Measurements from ENCODE around the gene GPR157.

GRCh38 chr1:9165396-9165795 lies 36.5 kb upstream of the GPR157 start:
- TF ChIP-seq, protein P1, sequence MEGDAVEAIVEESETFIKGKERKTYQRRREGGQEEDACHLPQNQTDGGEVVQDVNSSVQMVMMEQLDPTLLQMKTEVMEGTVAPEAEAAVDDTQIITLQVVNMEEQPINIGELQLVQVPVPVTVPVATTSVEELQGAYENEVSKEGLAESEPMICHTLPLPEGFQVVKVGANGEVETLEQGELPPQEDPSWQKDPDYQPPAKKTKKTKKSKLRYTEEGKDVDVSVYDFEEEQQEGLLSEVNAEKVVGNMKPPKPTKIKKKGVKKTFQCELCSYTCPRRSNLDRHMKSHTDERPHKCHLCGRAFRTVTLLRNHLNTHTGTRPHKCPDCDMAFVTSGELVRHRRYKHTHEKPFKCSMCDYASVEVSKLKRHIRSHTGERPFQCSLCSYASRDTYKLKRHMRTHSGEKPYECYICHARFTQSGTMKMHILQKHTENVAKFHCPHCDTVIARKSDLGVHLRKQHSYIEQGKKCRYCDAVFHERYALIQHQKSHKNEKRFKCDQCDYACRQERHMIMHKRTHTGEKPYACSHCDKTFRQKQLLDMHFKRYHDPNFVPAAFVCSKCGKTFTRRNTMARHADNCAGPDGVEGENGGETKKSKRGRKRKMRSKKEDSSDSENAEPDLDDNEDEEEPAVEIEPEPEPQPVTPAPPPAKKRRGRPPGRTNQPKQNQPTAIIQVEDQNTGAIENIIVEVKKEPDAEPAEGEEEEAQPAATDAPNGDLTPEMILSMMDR (conservative IDR thresholded peaks at IDR 0.05; ENCODE audit: low read depth in 2 of 2): no peak
- TF ChIP-seq POLR2AphosphoS5 (IDR thresholded peaks at IDR 0.05; ENCODE audit: low read depth) (no peak), EZH2 (IDR thresholded peaks at IDR 0.05; ENCODE audit: low read depth, unreplicated experiment) (no peak), EZH2phosphoT487 (IDR thresholded peaks at IDR 0.05; ENCODE audit: unreplicated experiment) (no peak), ZNF114 (CRISPR knock-in tag; IDR thresholded peaks at IDR 0.05) (no peak), REST (IDR thresholded peaks at IDR 0.05; ENCODE audit: unreplicated experiment) (no peak), JUNB (IDR thresholded peaks at IDR 0.05; ENCODE audit: unreplicated experiment) (no peak), CREB1 (CRISPR knock-in tag; IDR thresholded peaks at IDR 0.05; ENCODE audit: low read depth) (no peak), NANOG (IDR thresholded peaks at IDR 0.05; ENCODE audit: borderline replicate concordance) (no peak), ZNF331 (CRISPR knock-in tag; IDR thresholded peaks at IDR 0.05; ENCODE audit: low read depth) (no peak)
- TF ChIP-seq, protein P2, sequence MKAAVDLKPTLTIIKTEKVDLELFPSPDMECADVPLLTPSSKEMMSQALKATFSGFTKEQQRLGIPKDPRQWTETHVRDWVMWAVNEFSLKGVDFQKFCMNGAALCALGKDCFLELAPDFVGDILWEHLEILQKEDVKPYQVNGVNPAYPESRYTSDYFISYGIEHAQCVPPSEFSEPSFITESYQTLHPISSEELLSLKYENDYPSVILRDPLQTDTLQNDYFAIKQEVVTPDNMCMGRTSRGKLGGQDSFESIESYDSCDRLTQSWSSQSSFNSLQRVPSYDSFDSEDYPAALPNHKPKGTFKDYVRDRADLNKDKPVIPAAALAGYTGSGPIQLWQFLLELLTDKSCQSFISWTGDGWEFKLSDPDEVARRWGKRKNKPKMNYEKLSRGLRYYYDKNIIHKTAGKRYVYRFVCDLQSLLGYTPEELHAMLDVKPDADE (IDR thresholded peaks at IDR 0.05): no peak
- TF ChIP-seq, protein P3, sequence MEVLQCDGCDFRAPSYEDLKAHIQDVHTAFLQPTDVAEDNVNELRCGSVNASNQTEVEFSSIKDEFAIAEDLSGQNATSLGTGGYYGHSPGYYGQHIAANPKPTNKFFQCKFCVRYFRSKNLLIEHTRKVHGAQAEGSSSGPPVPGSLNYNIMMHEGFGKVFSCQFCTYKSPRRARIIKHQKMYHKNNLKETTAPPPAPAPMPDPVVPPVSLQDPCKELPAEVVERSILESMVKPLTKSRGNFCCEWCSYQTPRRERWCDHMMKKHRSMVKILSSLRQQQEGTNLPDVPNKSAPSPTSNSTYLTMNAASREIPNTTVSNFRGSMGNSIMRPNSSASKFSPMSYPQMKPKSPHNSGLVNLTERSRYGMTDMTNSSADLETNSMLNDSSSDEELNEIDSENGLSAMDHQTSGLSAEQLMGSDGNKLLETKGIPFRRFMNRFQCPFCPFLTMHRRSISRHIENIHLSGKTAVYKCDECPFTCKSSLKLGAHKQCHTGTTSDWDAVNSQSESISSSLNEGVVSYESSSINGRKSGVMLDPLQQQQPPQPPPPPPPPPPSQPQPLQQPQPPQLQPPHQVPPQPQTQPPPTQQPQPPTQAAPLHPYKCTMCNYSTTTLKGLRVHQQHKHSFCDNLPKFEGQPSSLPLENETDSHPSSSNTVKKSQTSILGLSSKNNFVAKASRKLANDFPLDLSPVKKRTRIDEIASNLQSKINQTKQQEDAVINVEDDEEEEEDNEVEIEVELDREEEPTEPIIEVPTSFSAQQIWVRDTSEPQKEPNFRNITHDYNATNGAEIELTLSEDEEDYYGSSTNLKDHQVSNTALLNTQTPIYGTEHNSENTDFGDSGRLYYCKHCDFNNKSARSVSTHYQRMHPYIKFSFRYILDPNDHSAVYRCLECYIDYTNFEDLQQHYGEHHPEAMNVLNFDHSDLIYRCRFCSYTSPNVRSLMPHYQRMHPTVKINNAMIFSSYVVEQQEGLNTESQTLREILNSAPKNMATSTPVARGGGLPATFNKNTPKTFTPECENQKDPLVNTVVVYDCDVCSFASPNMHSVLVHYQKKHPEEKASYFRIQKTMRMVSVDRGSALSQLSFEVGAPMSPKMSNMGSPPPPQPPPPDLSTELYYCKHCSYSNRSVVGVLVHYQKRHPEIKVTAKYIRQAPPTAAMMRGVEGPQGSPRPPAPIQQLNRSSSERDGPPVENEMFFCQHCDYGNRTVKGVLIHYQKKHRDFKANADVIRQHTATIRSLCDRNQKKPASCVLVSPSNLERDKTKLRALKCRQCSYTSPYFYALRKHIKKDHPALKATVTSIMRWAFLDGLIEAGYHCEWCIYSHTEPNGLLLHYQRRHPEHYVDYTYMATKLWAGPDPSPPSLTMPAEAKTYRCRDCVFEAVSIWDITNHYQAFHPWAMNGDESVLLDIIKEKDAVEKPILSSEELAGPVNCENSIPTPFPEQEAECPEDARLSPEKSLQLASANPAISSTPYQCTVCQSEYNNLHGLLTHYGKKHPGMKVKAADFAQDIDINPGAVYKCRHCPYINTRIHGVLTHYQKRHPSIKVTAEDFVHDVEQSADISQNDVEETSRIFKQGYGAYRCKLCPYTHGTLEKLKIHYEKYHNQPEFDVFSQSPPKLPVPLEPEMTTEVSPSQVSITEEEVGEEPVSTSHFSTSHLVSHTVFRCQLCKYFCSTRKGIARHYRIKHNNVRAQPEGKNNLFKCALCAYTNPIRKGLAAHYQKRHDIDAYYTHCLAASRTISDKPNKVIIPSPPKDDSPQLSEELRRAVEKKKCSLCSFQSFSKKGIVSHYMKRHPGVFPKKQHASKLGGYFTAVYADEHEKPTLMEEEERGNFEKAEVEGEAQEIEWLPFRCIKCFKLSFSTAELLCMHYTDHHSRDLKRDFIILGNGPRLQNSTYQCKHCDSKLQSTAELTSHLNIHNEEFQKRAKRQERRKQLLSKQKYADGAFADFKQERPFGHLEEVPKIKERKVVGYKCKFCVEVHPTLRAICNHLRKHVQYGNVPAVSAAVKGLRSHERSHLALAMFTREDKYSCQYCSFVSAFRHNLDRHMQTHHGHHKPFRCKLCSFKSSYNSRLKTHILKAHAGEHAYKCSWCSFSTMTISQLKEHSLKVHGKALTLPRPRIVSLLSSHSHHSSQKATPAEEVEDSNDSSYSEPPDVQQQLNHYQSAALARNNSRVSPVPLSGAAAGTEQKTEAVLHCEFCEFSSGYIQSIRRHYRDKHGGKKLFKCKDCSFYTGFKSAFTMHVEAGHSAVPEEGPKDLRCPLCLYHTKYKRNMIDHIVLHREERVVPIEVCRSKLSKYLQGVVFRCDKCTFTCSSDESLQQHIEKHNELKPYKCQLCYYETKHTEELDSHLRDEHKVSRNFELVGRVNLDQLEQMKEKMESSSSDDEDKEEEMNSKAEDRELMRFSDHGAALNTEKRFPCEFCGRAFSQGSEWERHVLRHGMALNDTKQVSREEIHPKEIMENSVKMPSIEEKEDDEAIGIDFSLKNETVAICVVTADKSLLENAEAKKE (CRISPR knock-in tag; IDR thresholded peaks at IDR 0.05): no peak
